MM.1S (cell line): Measurements from ENCODE around the gene SHANK1.

ENCODE experiments used
- EZH2 ChIP-seq: fragments of 300-600 bp; sonication (generic); optimal IDR thresholded peaks from 2 replicates; pipeline ENCODE3; 2017; ENCODE audit warnings: low read depth, mild to moderate bottlenecking, antibody characterized with exemption, low read length, mixed read lengths
- EZH2phosphoT487 ChIP-seq: fragments of 300-600 bp; sonication (generic); IDR thresholded peaks from 2 replicates; pipeline ENCODE4 v1.6.1; 2018; ENCODE audit warnings: antibody characterized with exemption, low read length
- TF ChIP-seq, protein P1 (sequence below): fragments of 300-600 bp; sonication (generic); IDR thresholded peaks from 2 replicates; pipeline ENCODE4 v1.5.1; 2016; ENCODE audit warnings: antibody characterized with exemption, low read length, mixed read lengths

DNA sequence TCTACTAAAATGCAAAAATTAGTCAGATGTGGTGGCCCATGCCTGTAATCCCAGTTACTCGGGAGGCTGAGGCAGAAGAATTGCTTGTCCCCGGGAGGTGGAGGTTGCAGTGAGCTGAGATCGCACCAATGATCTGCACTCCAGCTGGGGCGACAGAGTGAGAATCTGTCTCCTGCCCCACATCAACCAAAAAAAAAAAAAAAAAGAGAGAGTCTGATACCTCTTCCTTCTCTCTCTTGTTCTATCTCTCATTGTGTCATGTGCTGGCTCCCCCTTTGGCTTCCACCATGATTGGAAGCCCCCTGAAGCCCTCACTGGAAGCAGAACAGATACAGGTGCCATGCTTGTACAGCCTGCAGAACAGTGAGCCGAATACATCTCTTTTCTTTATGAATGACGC is 23.9 kb upstream of the SHANK1 start:
- TF ChIP-seq, protein P1, sequence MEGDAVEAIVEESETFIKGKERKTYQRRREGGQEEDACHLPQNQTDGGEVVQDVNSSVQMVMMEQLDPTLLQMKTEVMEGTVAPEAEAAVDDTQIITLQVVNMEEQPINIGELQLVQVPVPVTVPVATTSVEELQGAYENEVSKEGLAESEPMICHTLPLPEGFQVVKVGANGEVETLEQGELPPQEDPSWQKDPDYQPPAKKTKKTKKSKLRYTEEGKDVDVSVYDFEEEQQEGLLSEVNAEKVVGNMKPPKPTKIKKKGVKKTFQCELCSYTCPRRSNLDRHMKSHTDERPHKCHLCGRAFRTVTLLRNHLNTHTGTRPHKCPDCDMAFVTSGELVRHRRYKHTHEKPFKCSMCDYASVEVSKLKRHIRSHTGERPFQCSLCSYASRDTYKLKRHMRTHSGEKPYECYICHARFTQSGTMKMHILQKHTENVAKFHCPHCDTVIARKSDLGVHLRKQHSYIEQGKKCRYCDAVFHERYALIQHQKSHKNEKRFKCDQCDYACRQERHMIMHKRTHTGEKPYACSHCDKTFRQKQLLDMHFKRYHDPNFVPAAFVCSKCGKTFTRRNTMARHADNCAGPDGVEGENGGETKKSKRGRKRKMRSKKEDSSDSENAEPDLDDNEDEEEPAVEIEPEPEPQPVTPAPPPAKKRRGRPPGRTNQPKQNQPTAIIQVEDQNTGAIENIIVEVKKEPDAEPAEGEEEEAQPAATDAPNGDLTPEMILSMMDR = no peak
- no peak for TF ChIP-seq EZH2
- no peak for TF ChIP-seq EZH2phosphoT487
